GM21576 (cell line): Measurements from ENCODE around the gene NOXA1.
"Not testable (repeated sequence)": the region's sequence is repeated elsewhere in the genome, so short reads cannot be mapped to it uniquely, and the experiment has no call there.

Source experiments
- ATAC-seq: cut with Tn5 transposase; IDR thresholded peaks from one replicate; pipeline ENCODE4 v1.9.1; 2021; ENCODE audit warnings: mild to moderate bottlenecking, moderate library complexity; ENCODE audit not compliant: unreplicated experiment

Gene NOXA1

GRCh38 chr9:137462986-137463930 lies 40.1 kb downstream of the NOXA1 start:
- ATAC-seq, result no peak

GRCh38 chr9:137463931-137464290 lies 40.7 kb downstream of the NOXA1 start:
- ATAC-seq, result no peak

GRCh38 chr9:137464291-137464999 lies 41.3 kb downstream of the NOXA1 start:
- ATAC-seq, result no peak

GRCh38 chr9:137465000-137465719 lies 42.0 kb downstream of the NOXA1 start:
- ATAC-seq, result no peak

GRCh38 chr9:137465720-137466388 lies 42.7 kb downstream of the NOXA1 start:
- ATAC-seq, result no peak

GRCh38 chr9:137466389-137467085 lies 43.3 kb downstream of the NOXA1 start:
- ATAC-seq, result not testable (repeated sequence)

GRCh38 chr9:137467161-137467581 lies 44.0 kb downstream of the NOXA1 start:
- ATAC-seq, result no peak

- no peak for ATAC-seq
Measured at GRCh38 chr9:137467896-137468295, 44.7 kb downstream of the NOXA1 start.

- ATAC-seq, result no peak
Measured at GRCh38 chr9:137470785-137471184, 47.6 kb downstream of the NOXA1 start.

- ATAC-seq, result no peak
Measured at GRCh38 chr9:137474271-137474670, 51.1 kb downstream of the NOXA1 start.

GRCh38 chr9:137475666-137476065 lies 52.5 kb downstream of the NOXA1 start:
- no peak for ATAC-seq

GRCh38 chr9:137476856-137477255 lies 53.7 kb downstream of the NOXA1 start:
- no peak for ATAC-seq

- no peak for ATAC-seq
Measured at GRCh38 chr9:137477778-137478612, 54.8 kb downstream of the NOXA1 start.

GRCh38 chr9:137478613-137478961 lies 55.4 kb downstream of the NOXA1 start:
- ATAC-seq, result no peak

GRCh38 chr9:137478962-137479861 lies 56.0 kb downstream of the NOXA1 start:
- ATAC-seq, result no peak

GRCh38 chr9:137479892-137480685 lies 56.9 kb downstream of the NOXA1 start:
- no peak for ATAC-seq
